Femur (tissue), 1 donor: Measurements from ENCODE around the gene SDR42E2.
"Not testable (repeated sequence)": the region's sequence is repeated elsewhere in the genome, so short reads cannot be mapped to it uniquely, and the experiment has no call there.

Experiments used
- DNase-seq: peaks from one replicate; pipeline ENCODE4 v3.0.0-alpha.2; 2017

Gene SDR42E2

GRCh38 chr16:22192261-22193062 is 30.2 kb downstream of the SDR42E2 start:
- peak; percentile 94 for DNase-seq

- DNase-seq: no peak
Measured at GRCh38 chr16:22193063-22193411, 30.7 kb downstream of the SDR42E2 start.

- DNase-seq: no peak
Measured at GRCh38 chr16:22194707-22195444, 32.6 kb downstream of the SDR42E2 start.

- DNase-seq: no peak
Measured at GRCh38 chr16:22195445-22195694, 33.1 kb downstream of the SDR42E2 start.

DNA sequence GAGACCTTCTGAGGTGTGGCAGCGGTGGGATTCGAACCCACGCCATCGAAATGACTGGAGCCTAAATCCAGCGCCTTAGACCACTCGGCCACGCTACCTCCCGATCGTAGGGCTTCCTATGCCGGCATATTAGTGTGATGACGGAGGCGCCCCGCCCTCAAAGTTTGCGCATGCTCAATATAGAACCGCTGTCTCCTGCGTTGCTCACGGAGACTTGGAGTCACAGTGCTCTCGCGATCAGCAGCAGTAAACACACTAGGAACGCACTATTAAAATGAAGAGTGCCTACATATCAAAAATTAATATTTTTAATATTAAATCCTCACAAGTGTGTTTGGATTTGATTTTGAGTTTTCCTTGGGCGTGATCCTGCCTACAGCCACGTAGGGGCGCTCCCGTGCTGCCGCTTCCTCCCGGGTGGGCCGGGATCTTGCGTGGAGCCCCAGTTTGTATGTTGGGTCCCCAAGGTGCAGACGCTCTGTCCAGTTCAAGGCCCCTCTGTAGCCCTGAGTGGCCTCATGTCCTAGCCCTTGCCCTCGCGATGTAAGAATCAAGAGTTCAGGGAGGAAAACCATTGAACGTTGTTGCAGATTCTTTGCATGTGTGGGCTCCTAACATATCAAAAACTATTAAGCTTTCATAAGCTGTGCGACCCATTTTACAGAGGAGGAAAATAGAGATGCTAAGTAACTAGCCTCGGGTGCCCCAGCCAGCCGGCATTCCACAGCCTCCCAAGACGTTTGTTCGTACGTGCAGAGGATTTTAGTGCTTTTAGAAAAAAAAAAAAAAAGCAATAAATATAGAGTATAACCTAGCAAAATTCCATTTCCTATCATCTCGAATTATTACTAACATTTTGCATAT is 33.6 kb downstream of the SDR42E2 start:
- DNase-seq: peak; percentile 97

DNA sequence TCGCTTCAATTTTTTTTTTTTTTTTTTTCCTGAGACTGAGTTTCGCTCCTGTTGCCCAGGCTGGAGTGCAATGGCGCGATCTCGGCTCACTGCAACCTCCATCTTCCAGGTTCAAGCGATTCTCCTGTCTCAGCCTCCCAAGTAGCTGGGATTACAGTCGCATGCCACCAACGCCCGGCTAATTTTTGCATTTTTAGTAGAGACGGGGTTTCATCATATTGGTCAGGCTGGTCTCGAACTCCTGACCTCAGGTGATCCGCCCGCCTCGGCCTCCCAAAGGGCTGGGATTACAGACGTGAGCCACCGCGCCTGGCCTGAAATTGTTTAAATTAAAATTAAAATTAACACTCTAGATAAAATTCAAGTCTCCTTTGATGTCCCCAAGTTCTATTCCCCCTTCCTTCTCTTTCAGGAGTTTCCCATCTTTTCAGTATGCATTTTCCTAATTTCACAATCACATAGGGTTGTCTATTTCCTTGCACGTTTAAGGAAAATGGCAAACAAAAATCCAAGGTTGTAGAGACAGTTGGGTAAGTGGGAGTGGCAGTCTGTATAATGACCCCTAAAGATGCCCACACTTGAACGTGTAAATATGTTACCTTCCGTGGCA is 34.4 kb downstream of the SDR42E2 start:
- not testable (repeated sequence) for DNase-seq

- no peak for DNase-seq
Measured at GRCh38 chr16:22198547-22199293, 36.4 kb downstream of the SDR42E2 start.

- no peak for DNase-seq
Measured at GRCh38 chr16:22202261-22202637, 39.9 kb downstream of the SDR42E2 start.

DNA sequence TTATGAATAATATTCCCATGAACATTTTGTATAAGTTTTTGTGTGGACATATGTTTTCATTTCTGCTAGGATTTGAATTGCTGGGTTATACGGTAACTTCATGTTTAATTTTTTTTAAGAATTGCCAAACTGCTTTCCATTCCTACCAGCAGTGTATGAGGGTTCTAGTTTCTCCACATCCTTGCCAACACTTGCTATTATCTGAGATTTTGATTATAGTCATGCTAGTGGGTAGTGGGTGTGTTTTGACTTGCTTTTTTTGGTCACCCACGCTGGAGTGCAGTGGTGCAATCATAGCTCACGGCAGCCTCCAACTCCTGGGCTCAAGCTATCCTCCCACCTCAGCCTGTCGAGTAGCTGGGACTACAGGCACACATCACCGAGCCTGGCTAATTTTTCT is 40.8 kb downstream of the SDR42E2 start:
- no peak for DNase-seq

DNA sequence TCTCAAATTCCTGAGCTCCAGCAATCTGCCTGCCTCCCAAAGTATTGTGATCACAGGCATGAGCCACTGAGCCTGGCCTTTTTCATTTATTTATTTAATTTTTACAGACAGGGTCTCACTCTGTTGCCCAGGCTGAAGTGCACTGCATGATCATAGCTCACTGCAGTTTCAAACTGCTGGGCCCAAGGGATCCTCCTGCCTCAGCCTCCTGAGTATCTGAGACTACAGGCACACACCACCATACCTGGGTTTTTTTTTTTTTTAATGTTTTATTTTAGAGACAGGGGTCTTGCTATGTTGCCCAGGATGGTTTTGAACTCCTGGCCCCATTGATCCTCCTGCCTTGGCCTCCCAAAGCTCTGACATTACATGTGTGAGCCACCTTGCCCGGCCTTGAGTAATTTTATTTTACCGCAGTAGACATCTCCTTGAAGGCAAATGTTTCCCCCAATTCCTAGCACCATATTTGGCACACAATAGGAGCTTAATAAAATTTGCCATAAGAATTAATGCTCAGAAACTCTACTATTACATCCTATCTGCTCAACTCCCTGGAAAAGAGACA is 41.9 kb downstream of the SDR42E2 start:
- no peak for DNase-seq

DNA sequence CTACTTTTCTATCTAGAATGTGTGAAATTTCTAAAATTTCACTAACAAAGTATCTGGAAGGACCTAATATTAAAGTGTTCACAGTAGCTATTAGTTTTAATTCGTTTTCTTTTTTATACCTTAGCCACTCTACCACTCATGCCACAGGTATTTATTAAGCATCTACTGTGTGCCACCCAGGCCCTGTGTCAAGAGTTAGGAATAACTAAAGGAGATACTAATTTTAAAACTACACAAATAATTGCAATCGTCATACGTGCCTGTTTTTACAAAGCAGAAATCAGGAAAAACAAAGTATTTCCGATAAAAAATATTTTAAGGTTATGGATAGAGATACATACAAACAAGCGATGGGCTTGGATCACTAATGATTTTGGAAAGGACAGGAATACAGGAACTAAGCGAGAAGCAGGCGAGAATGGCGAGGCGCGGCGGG is 43.3 kb downstream of the SDR42E2 start:
- no peak for DNase-seq

- DNase-seq: peak; percentile 96
Measured at GRCh38 chr16:22206013-22206841, 43.9 kb downstream of the SDR42E2 start, which contains the start of gene EEF2K. TSS of gene EEF2K (plus strand) at chr16:22206278. CDS start at chr16:22225730, 19,452 bp downstream.

DNA sequence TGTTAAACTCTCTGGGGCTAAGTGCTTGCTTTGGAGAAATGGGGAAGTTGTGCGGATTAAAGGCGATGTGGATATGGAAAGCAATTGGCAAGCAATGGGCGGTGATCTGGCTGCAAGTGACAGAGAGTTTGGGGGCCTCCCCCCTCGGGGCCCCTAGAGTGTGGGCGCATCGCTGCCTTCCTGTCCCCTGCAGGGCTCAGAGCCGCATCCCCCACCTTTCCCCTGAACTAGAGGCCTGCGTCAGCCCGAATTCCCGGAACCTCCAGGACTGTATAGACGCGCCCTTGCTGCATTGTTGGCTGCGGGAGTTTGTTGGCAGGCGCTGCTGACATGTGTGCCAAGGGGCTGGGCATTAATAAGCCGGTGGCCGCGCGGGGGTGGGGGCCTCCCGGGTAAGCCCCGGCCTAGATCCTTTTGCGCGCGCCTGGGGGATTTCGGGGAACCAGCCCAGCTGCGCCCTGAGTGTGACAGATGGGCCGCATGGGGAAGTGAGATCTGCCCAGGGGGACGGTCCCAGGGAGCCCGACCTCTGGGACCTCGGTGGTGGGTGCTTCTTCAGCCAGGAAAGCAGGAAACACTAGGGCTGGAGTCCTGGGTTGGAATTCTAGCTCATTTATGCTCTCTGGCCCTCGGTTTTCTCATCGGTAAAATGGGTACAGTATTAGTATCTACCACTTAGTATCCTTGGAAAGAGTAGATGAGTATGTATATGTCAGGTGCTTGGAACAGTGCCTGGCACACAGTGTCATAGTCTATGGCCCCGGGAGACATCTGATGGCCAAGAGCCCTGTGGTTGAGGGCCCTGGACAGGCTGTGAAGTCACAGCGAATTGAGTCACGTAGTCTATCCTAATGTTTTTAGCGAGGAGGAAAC is 44.8 kb downstream of the SDR42E2 start:
- DNase-seq: peak; percentile 92

- DNase-seq: no peak
Measured at GRCh38 chr16:22207715-22208360, 45.5 kb downstream of the SDR42E2 start.

GRCh38 chr16:22210285-22210684 is 48.0 kb downstream of the SDR42E2 start:
- no peak for DNase-seq

DNA sequence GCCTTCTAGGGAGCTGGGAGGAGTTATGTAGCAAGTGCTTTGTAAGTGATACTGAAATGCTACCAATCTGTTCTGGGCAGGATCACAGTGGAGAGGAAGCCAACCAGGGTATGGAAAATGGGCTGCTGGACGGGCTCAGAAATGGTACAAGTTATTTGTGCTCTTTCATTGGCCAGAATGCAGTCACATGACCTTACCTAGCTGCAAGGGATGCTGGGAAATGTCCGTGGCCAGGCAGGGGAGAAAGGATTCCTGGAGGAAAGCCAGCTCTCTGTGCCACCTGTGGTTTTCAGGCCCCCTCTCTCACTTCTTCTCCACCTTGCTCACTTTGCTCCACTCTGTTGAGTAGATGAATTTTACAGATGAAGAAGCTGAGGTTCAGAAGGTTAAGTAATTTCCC is 48.5 kb downstream of the SDR42E2 start:
- DNase-seq: no peak

DNA sequence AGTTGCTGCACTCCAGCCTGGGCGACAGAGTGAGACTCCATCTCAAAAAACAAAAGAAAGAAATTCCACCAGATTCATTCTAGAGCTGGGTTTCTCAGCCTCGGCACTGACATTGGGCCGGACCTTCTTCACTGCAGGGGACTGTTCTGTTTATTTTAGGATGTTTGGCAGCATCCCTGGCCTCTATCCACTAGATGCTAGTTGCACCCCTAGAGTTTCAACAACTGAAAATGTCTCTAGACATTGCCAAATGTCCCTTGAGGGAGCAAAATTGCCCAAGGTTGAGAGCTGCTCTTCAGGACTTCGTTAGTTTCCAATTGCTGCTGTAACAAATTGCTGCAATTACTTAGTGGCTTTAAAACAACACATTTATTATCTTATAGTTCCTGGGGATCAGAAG is 50.9 kb downstream of the SDR42E2 start:
- no peak for DNase-seq

- DNase-seq: no peak
Measured at GRCh38 chr16:22213801-22214200, 51.5 kb downstream of the SDR42E2 start.

DNA sequence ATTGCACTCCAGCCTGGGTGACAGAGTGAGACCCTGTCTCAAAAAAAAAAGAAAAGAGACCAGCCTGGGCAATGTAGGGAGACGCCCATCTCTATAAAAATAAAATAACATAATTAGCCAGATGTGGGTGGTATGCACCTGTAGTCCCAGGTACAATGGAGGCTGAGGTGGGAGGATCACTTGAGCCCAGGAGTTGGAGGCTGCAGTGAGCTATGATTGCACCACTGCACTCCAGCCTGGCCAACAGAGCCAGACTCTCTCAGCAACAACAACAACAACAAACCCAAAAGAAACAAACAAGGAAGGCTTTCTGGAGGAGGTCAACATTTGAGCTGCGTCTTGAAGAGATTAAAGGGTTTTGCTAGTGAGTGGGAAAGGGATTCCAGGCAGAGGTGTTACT is 52.1 kb downstream of the SDR42E2 start:
- DNase-seq: no peak

GRCh38 chr16:22214889-22215288 is 52.6 kb downstream of the SDR42E2 start:
- no peak for DNase-seq
